Measurements from ENCODE around the gene RLIM.

DNA sequence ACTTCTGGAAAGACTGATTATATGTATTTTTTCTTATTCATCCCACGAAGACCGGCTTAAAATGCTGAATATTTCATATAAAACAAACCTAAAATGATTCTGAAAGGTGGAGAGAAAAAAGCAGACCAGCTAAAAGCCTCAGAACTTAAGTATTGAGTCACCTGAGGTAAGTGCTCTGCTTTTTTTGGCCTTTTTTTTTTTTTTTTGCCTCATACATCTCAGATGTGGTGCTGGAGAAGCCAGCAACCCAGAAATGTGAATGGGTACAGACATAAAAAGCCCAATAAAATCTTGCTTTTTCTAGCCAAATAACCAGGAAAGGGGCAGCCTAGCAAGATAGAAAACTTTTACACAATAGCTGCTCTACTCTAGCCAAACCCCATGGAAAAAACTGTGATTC is 57.0 kb downstream of the RLIM start:
- no peak for TF ChIP-seq POLR2A (IDR thresholded peaks at IDR 0.05; ENCODE audit: low read depth)
- TF ChIP-seq, protein P1, sequence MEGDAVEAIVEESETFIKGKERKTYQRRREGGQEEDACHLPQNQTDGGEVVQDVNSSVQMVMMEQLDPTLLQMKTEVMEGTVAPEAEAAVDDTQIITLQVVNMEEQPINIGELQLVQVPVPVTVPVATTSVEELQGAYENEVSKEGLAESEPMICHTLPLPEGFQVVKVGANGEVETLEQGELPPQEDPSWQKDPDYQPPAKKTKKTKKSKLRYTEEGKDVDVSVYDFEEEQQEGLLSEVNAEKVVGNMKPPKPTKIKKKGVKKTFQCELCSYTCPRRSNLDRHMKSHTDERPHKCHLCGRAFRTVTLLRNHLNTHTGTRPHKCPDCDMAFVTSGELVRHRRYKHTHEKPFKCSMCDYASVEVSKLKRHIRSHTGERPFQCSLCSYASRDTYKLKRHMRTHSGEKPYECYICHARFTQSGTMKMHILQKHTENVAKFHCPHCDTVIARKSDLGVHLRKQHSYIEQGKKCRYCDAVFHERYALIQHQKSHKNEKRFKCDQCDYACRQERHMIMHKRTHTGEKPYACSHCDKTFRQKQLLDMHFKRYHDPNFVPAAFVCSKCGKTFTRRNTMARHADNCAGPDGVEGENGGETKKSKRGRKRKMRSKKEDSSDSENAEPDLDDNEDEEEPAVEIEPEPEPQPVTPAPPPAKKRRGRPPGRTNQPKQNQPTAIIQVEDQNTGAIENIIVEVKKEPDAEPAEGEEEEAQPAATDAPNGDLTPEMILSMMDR (IDR thresholded peaks at IDR 0.05) = no peak
